ENCODE data around the gene DCST1. TPM values are rescaled to one million over a fixed set of nuclear protein-coding genes. Genes with fewer than 3 reads are reported as not detected.

Gene DCST1
- total and polyA plus RNA-seq, 2 of the 13 experiments (the other 11 are each of a cell fraction or from before 2014, with no cell fraction given) = 0.04 TPM; not detected in 1

GRCh38 chr1:154999571-155000410 lies 33.8 kb upstream of the DCST1 start (continued):
- TF ChIP-seq, protein P1, sequence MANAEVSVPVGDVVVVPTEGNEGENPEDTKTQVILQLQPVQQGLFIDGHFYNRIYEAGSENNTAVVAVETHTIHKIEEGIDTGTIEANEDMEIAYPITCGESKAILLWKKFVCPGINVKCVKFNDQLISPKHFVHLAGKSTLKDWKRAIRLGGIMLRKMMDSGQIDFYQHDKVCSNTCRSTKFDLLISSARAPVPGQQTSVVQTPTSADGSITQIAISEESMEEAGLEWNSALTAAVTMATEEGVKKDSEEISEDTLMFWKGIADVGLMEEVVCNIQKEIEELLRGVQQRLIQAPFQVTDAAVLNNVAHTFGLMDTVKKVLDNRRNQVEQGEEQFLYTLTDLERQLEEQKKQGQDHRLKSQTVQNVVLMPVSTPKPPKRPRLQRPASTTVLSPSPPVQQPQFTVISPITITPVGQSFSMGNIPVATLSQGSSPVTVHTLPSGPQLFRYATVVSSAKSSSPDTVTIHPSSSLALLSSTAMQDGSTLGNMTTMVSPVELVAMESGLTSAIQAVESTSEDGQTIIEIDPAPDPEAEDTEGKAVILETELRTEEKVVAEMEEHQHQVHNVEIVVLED (CRISPR knock-in tag; IDR thresholded peaks at IDR 0.05; ENCODE audit: borderline replicate concordance) = 0 out of 2 replicates have a peak, but pooled peaks have one; percentile 32
- TF ChIP-seq MATR3 (CRISPR knock-in tag; IDR thresholded peaks at IDR 0.05) (no peak), ATF1 (CRISPR knock-in tag; IDR thresholded peaks at IDR 0.05) (no peak), ZNF12 (CRISPR knock-in tag; IDR thresholded peaks at IDR 0.05) (no peak), ZNF709 (CRISPR knock-in tag; IDR thresholded peaks at IDR 0.05) (peak; percentile 28; the same call in 1 of the 2 replicates), RBM39 (IDR thresholded peaks at IDR 0.05; ENCODE audit: low read depth, low read length, poor library complexity, severe bottlenecking) (no peak), ZNF782 (CRISPR knock-in tag; IDR thresholded peaks at IDR 0.05; ENCODE audit: borderline replicate concordance) (no peak), ZNF24 (IDR thresholded peaks at IDR 0.05) (no peak), ZNF891 (CRISPR knock-in tag; IDR thresholded peaks at IDR 0.05) (no peak), ZNF75D (CRISPR knock-in tag; IDR thresholded peaks at IDR 0.05; ENCODE audit: borderline replicate concordance) (no peak), GTF2F1 (IDR thresholded peaks at IDR 0.05; ENCODE audit: low read length) (no peak), THYN1 (CRISPR knock-in tag; IDR thresholded peaks at IDR 0.05; ENCODE audit: borderline replicate concordance, low read depth) (no peak), PTBP1 (IDR thresholded peaks at IDR 0.05; ENCODE audit: low read depth, low read length, poor library complexity, severe bottlenecking) (no peak), ZNF776 (CRISPR knock-in tag; IDR thresholded peaks at IDR 0.05) (no peak), ZNF484 (CRISPR knock-in tag; IDR thresholded peaks at IDR 0.05; ENCODE audit: borderline replicate concordance, low read depth) (no peak), RFXAP (CRISPR knock-in tag; IDR thresholded peaks at IDR 0.05; ENCODE audit: borderline replicate concordance) (no peak), KLF11 (CRISPR knock-in tag; IDR thresholded peaks at IDR 0.05) (peak; percentile 55; the same call in 1 of the 2 replicates), LBX2 (CRISPR knock-in tag; IDR thresholded peaks at IDR 0.05; ENCODE audit: borderline replicate concordance) (no peak), ZFP91 (CRISPR knock-in tag; IDR thresholded peaks at IDR 0.05; ENCODE audit: borderline replicate concordance) (0 out of 2 replicates have a peak, but pooled peaks have one; percentile 49), SOX5 (CRISPR knock-in tag; IDR thresholded peaks at IDR 0.05; ENCODE audit: borderline replicate concordance) (peak; percentile 43; the same call in 1 of the 2 replicates), ZMYM2 (CRISPR knock-in tag; IDR thresholded peaks at IDR 0.05) (no peak), ZNF567 (CRISPR knock-in tag; IDR thresholded peaks at IDR 0.05; ENCODE audit: borderline replicate concordance) (no peak), TSC22D2 (CRISPR knock-in tag; IDR thresholded peaks at IDR 0.05; ENCODE audit: borderline replicate concordance) (no peak), ERF (CRISPR knock-in tag; IDR thresholded peaks at IDR 0.05) (peak; percentile 47; the same call in 1 of the 2 replicates), ZNF775 (CRISPR knock-in tag; IDR thresholded peaks at IDR 0.05; ENCODE audit: borderline replicate concordance) (no peak), ZFX (CRISPR knock-in tag; IDR thresholded peaks at IDR 0.05; ENCODE audit: low read depth) (peak; percentile 72), ZNF737 (CRISPR knock-in tag; IDR thresholded peaks at IDR 0.05; ENCODE audit: borderline replicate concordance) (no peak), ZNF678 (CRISPR knock-in tag; IDR thresholded peaks at IDR 0.05) (no peak)
